ENCODE results near the gene PLXNA1.

DNA sequence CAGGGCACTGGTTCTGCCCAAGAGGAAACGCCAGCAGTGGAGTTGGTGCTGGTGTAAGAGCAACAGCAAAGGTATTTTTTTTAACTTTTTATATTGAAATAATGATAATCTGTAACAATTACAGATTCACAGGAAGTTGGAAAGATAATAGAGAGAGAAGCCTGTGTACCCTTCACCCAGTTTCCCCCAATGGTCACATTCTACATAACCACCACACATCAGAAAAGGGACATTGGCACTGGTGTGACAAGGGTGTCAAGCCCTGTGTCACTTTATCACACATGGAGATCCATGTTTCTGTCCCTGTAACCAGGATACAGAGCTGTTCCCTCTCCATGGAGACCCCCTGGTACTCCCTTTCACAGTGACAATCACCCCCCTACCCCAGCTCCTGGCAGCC, 9.1 kb upstream of the PLXNA1 start:
- TF ChIP-seq, protein P1, sequence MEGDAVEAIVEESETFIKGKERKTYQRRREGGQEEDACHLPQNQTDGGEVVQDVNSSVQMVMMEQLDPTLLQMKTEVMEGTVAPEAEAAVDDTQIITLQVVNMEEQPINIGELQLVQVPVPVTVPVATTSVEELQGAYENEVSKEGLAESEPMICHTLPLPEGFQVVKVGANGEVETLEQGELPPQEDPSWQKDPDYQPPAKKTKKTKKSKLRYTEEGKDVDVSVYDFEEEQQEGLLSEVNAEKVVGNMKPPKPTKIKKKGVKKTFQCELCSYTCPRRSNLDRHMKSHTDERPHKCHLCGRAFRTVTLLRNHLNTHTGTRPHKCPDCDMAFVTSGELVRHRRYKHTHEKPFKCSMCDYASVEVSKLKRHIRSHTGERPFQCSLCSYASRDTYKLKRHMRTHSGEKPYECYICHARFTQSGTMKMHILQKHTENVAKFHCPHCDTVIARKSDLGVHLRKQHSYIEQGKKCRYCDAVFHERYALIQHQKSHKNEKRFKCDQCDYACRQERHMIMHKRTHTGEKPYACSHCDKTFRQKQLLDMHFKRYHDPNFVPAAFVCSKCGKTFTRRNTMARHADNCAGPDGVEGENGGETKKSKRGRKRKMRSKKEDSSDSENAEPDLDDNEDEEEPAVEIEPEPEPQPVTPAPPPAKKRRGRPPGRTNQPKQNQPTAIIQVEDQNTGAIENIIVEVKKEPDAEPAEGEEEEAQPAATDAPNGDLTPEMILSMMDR (IDR thresholded peaks at IDR 0.05; ENCODE audit: insufficient read depth, low read length), result no peak
- TF ChIP-seq, protein P2, sequence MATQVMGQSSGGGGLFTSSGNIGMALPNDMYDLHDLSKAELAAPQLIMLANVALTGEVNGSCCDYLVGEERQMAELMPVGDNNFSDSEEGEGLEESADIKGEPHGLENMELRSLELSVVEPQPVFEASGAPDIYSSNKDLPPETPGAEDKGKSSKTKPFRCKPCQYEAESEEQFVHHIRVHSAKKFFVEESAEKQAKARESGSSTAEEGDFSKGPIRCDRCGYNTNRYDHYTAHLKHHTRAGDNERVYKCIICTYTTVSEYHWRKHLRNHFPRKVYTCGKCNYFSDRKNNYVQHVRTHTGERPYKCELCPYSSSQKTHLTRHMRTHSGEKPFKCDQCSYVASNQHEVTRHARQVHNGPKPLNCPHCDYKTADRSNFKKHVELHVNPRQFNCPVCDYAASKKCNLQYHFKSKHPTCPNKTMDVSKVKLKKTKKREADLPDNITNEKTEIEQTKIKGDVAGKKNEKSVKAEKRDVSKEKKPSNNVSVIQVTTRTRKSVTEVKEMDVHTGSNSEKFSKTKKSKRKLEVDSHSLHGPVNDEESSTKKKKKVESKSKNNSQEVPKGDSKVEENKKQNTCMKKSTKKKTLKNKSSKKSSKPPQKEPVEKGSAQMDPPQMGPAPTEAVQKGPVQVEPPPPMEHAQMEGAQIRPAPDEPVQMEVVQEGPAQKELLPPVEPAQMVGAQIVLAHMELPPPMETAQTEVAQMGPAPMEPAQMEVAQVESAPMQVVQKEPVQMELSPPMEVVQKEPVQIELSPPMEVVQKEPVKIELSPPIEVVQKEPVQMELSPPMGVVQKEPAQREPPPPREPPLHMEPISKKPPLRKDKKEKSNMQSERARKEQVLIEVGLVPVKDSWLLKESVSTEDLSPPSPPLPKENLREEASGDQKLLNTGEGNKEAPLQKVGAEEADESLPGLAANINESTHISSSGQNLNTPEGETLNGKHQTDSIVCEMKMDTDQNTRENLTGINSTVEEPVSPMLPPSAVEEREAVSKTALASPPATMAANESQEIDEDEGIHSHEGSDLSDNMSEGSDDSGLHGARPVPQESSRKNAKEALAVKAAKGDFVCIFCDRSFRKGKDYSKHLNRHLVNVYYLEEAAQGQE (IDR thresholded peaks at IDR 0.05; ENCODE audit: insufficient replicate concordance, low read depth), result no peak
- TF ChIP-seq SPI1 (IDR thresholded peaks at IDR 0.05; ENCODE audit: borderline replicate concordance, low read depth) (no peak), POLR2AphosphoS5 (IDR thresholded peaks at IDR 0.05; ENCODE audit: low read depth) (no peak), GABPA (IDR thresholded peaks at IDR 0.05; ENCODE audit: low read depth) (no peak)

Data from HL-60 (cell line).